ENCODE results near the gene NCOA7.

DNA sequence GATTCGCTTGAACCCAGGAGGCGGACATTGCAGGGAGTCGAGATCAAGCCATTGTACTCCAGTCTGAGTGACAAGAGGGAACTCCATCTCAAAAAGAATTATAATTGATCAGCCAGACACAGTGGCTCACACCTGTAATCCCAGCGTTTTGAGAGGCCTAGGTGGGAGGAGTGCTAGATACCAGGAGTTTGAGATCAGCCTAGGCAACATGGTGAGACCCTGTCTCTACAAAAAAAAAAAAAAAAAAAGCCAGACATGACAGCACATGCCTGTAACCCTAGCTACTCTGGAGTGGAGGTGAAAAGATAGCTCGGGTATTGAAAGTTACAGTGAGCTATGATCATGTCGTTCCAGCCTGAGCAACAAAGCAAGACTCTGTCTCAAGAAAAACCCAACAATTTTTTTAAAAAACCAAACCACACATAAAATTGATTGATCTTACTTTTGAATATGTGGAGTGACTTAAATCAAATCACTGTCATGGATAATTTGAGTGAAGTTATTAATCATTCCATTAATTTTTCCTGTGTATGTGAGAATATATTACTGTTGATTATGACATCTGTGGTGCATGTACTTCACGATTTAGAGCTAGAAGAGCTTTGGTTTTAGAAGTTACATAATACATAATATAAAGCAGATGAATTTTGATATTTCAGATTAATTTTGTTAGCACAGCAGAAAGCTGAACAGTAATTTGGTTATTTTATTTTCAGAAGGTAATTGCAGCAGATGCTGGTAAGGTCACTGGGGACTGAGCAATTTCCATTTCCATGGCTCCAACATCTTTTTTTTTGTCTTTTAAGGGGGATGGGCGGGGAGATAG, 34.4 kb downstream of the NCOA7 start:
- TF ChIP-seq EZH2phosphoT487 (IDR thresholded peaks at IDR 0.05) (no peak), EZH2 (IDR thresholded peaks at IDR 0.05) (no peak)
- TF ChIP-seq, protein P1, sequence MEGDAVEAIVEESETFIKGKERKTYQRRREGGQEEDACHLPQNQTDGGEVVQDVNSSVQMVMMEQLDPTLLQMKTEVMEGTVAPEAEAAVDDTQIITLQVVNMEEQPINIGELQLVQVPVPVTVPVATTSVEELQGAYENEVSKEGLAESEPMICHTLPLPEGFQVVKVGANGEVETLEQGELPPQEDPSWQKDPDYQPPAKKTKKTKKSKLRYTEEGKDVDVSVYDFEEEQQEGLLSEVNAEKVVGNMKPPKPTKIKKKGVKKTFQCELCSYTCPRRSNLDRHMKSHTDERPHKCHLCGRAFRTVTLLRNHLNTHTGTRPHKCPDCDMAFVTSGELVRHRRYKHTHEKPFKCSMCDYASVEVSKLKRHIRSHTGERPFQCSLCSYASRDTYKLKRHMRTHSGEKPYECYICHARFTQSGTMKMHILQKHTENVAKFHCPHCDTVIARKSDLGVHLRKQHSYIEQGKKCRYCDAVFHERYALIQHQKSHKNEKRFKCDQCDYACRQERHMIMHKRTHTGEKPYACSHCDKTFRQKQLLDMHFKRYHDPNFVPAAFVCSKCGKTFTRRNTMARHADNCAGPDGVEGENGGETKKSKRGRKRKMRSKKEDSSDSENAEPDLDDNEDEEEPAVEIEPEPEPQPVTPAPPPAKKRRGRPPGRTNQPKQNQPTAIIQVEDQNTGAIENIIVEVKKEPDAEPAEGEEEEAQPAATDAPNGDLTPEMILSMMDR (IDR thresholded peaks at IDR 0.05) = no peak
